Activated naive CD4-positive, alpha-beta T cell treated with Interleukin-2 at 50 U/mL for 16 hours (primary cell): ENCODE measurements around the gene MYL5.
"Not testable (repeated sequence)": the region's sequence is repeated elsewhere in the genome, so short reads cannot be mapped to it uniquely, and the experiment has no call there.

Experiments used
- DNase-seq: peaks from one replicate; pipeline ENCODE4 v3.0.0-alpha.2; 2020

MYL5 gene

GRCh38 chr4:636628-637159 lies 37.6 kb upstream of the MYL5 start:
- DNase-seq: no peak

GRCh38 chr4:637536-638280 lies 36.6 kb upstream of the MYL5 start:
- DNase-seq: no peak

- DNase-seq: not testable (repeated sequence)
These were observed 32.0 kb upstream of the MYL5 start for GRCh38 chr4:642366-642765.

- peak; percentile 19 for DNase-seq
These were observed 27.9 kb upstream of the MYL5 start for GRCh38 chr4:646460-646859.

GRCh38 chr4:647481-647880 lies 26.9 kb upstream of the MYL5 start:
- no peak for DNase-seq

GRCh38 chr4:648579-649292 lies 25.6 kb upstream of the MYL5 start:
- no peak for DNase-seq

- DNase-seq: no peak
These were observed 25.1 kb upstream of the MYL5 start for GRCh38 chr4:649293-649625.

GRCh38 chr4:649751-650310 lies 24.5 kb upstream of the MYL5 start:
- no peak for DNase-seq

- no peak for DNase-seq
These were observed 23.9 kb upstream of the MYL5 start for GRCh38 chr4:650461-650860.

GRCh38 chr4:650951-651883 lies 23.1 kb upstream of the MYL5 start:
- DNase-seq: no peak

GRCh38 chr4:651884-652642 lies 22.3 kb upstream of the MYL5 start:
- DNase-seq: no peak

GRCh38 chr4:653080-653821 lies 21.1 kb upstream of the MYL5 start:
- no peak for DNase-seq

- no peak for DNase-seq
These were observed 20.4 kb upstream of the MYL5 start for GRCh38 chr4:653831-654502.

- no peak for DNase-seq
These were observed 19.9 kb upstream of the MYL5 start for GRCh38 chr4:654503-654845.

- no peak for DNase-seq
These were observed 19.4 kb upstream of the MYL5 start for GRCh38 chr4:654871-655463.

- DNase-seq: no peak
These were observed 18.7 kb upstream of the MYL5 start for GRCh38 chr4:655464-656151.

GRCh38 chr4:656436-657337 lies 17.7 kb upstream of the MYL5 start:
- no peak for DNase-seq

- no peak for DNase-seq
These were observed 17.0 kb upstream of the MYL5 start for GRCh38 chr4:657338-657833.
